Chondrocyte (in vitro differentiated cells): ENCODE results near the gene DPYSL3. TPM values are rescaled to one million over a fixed set of nuclear protein-coding genes. Genes with fewer than 3 reads are reported as not detected.

Experiments
- DNase-seq: peaks from one replicate; pipeline ENCODE4 v3.0.0; 2021; ENCODE audit warnings: mixed read lengths, low spot score
- H3K27ac Mint-ChIP-seq: one replicate; pipeline ENCODE4 v1.8.0; 2021; ENCODE audit warnings: mild to moderate bottlenecking, moderate library complexity, mixed read lengths; ENCODE audit not compliant: unreplicated experiment
- H3K27me3 Mint-ChIP-seq: 2 replicates; pipeline ENCODE4 v1.8.0; 2021; ENCODE audit warnings: low read depth, mixed read lengths
- H3K36me3 Mint-ChIP-seq: 2 replicates; pipeline ENCODE4 v1.8.0; 2021; ENCODE audit warnings: low read depth, mixed read lengths
- H3K4me1 Mint-ChIP-seq: 2 replicates; pipeline ENCODE4 v1.8.0; 2021; ENCODE audit warnings: low read depth, mild to moderate bottlenecking, mixed read lengths
- H3K4me3 Mint-ChIP-seq: one replicate; pipeline ENCODE4 v1.8.0; 2021; ENCODE audit warnings: mild to moderate bottlenecking, moderate library complexity, mixed read lengths; ENCODE audit not compliant: unreplicated experiment
- H3K9me3 Mint-ChIP-seq: 2 replicates; pipeline ENCODE4 v1.8.0; 2021; ENCODE audit warnings: low read depth, mixed read lengths
- total RNA-seq: library from RNA; stranded (reverse); gene quantifications from 3 replicates; pipeline ENCODE4 v1.2.1, GENCODE V29; 2021
- TF ChIP-seq, protein P1 (sequence below): fragments of 200-600 bp; sonication (generic); IDR thresholded peaks from 2 replicates; pipeline ENCODE4 v1.5.0; 2021; ENCODE audit warnings: antibody characterized with exemption, mild to moderate bottlenecking, moderate library complexity

Gene DPYSL3
- total RNA-seq, 1 donor from 2014 or later, result 60.4 TPM

DNA sequence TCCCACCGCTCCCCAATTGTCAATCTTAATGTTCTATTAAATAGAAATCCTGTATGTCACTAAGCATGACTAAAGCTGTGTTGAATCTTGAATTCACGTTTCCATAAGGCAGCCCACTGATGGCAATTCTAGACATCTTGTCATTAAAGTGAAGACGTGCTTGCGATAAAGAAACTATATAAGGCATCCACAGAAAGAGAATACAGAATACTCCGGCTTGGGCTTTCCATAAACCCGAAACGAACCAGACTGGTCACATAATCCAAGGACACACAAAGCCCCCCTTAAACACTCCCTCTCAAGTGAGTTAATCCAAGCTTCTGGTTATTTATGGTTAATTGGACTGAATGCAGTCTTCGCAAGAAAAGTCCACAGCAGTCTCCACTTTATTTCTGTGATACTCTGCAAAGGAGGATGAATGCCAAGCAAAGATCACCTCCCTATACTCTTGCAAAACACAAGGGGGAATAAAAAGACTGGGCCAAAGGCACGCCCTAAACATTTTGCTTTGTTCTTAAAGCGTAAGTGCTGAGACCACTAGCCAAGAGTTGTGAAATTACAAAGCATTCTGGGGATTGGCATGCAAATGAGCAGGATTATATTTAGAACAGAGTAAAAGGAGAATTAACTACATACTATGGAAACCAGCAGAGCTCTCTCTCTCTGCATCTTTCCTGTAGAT is 54.7 kb downstream of the DPYSL3 start:
- no peaks in the 10 kb centered on the region for H3K27me3 Mint-ChIP-seq
- no peak for DNase-seq
- TF ChIP-seq, protein P1, sequence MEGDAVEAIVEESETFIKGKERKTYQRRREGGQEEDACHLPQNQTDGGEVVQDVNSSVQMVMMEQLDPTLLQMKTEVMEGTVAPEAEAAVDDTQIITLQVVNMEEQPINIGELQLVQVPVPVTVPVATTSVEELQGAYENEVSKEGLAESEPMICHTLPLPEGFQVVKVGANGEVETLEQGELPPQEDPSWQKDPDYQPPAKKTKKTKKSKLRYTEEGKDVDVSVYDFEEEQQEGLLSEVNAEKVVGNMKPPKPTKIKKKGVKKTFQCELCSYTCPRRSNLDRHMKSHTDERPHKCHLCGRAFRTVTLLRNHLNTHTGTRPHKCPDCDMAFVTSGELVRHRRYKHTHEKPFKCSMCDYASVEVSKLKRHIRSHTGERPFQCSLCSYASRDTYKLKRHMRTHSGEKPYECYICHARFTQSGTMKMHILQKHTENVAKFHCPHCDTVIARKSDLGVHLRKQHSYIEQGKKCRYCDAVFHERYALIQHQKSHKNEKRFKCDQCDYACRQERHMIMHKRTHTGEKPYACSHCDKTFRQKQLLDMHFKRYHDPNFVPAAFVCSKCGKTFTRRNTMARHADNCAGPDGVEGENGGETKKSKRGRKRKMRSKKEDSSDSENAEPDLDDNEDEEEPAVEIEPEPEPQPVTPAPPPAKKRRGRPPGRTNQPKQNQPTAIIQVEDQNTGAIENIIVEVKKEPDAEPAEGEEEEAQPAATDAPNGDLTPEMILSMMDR, result no peak
- peak overlapping the region; percentile 97 for H3K4me3 Mint-ChIP-seq
- peaks cover 1% of the 10 kb centered on the region for H3K36me3 Mint-ChIP-seq
- H3K4me1 Mint-ChIP-seq, result peaks cover 31% of the 10 kb centered on the region
- H3K27ac Mint-ChIP-seq, result no peak overlapping the region
- H3K9me3 Mint-ChIP-seq, result no peaks in the 10 kb centered on the region

GRCh38 chr5:147453875-147454814 is 55.7 kb downstream of the DPYSL3 start:
- Mint-ChIP-seq H3K9me3 (no peaks in the 10 kb centered on the region), H3K36me3 (peaks cover 1% of the 10 kb centered on the region), H3K4me1 (peaks cover 38% of the 10 kb centered on the region), H3K4me3 (peak overlapping the region; percentile 97), H3K27me3 (no peaks in the 10 kb centered on the region), H3K27ac (peak overlapping the region; percentile 93)
- TF ChIP-seq, protein P1, result peak; percentile 96
- no peak for DNase-seq

- Mint-ChIP-seq H3K9me3 (no peaks in the 10 kb centered on the region), H3K4me1 (peaks cover 47% of the 10 kb centered on the region), H3K36me3 (peaks cover 1% of the 10 kb centered on the region), H3K4me3 (peak overlapping the region; percentile 97), H3K27ac (no peak overlapping the region), H3K27me3 (no peaks in the 10 kb centered on the region)
- TF ChIP-seq, protein P1, result no peak
- no peak for DNase-seq
Measured at GRCh38 chr5:147452165-147452811, 57.6 kb downstream of the DPYSL3 start.

GRCh38 chr5:147451193-147451592 is 58.7 kb downstream of the DPYSL3 start:
- peaks cover 1% of the 10 kb centered on the region for H3K36me3 Mint-ChIP-seq
- no peak overlapping the region for H3K4me3 Mint-ChIP-seq
- TF ChIP-seq, protein P1, result no peak
- H3K27ac Mint-ChIP-seq, result no peak overlapping the region
- no peaks in the 10 kb centered on the region for H3K27me3 Mint-ChIP-seq
- H3K4me1 Mint-ChIP-seq, result peaks cover 52% of the 10 kb centered on the region
- no peaks in the 10 kb centered on the region for H3K9me3 Mint-ChIP-seq
- no peak for DNase-seq

GRCh38 chr5:147450606-147451005 is 59.3 kb downstream of the DPYSL3 start:
- DNase-seq, result no peak
- no peak overlapping the region for H3K4me3 Mint-ChIP-seq
- no peaks in the 10 kb centered on the region for H3K27me3 Mint-ChIP-seq
- TF ChIP-seq, protein P1, result peak; percentile 25
- no peak overlapping the region for H3K27ac Mint-ChIP-seq
- H3K9me3 Mint-ChIP-seq, result no peaks in the 10 kb centered on the region
- peaks cover 1% of the 10 kb centered on the region for H3K36me3 Mint-ChIP-seq
- H3K4me1 Mint-ChIP-seq, result peaks cover 58% of the 10 kb centered on the region
